OCI-LY3 (cell line): ENCODE measurements around the gene WAS.

Experiments used
- H2AFZ ChIP-seq: fragments of 200-600, 300-600 bp; shearing (Covaris generic); 2 replicates; pipeline ENCODE4 v1.6.0; 2014; ENCODE audit warnings: antibody characterized with exemption, low read depth, low read length
- H3K27ac ChIP-seq: fragments of 200-600, 300-600 bp; sonication (generic); 2 replicates; pipeline ENCODE4 v1.5.1; 2014; ENCODE audit warnings: mild to moderate bottlenecking, low read length, moderate library complexity, mixed read lengths
- H3K27me3 ChIP-seq: fragments of 200-600, 300-600 bp; sonication (generic); 2 replicates; pipeline ENCODE4 v1.6.1; 2014; ENCODE audit warnings: low read depth, low read length, mixed read lengths
- H3K36me3 ChIP-seq: fragments of 200-600, 300-600 bp; sonication (generic); replicated peaks from 2 replicates; pipeline ENCODE3; 2014; ENCODE audit warnings: low read depth, low read length, mixed read lengths
- H3K4me1 ChIP-seq: fragments of 300-600, 200-600 bp; sonication (generic); 2 replicates; pipeline ENCODE4 v1.6.1; 2014; ENCODE audit warnings: low read length, mixed read lengths
- H3K4me2 ChIP-seq: fragments of 200-600, 300-600 bp; sonication (generic); 2 replicates; pipeline ENCODE4 v1.6.1; 2014; ENCODE audit warnings: low read length, mixed read lengths
- H3K4me3 ChIP-seq: fragments of 300-600, 200-600 bp; sonication (generic); 2 replicates; pipeline ENCODE4 v1.5.1; 2014; ENCODE audit warnings: antibody characterized with exemption, mild to moderate bottlenecking, low read length, moderate library complexity
- H3K79me2 ChIP-seq: fragments of 300-600, 200-600 bp; shearing (Covaris generic); 2 replicates; pipeline ENCODE4 v1.6.1; 2014; ENCODE audit warnings: mild to moderate bottlenecking, low read length, mixed read lengths
- H3K9ac ChIP-seq: fragments of 300-600, 200-600 bp; shearing (Covaris generic); 2 replicates; pipeline ENCODE4 v1.6.0; 2014; ENCODE audit warnings: mild to moderate bottlenecking, low read length, moderate library complexity
- H3K9me3 ChIP-seq: fragments of 200-600, 300-600 bp; shearing (Covaris generic); 2 replicates; pipeline ENCODE4 v1.6.1; 2014; ENCODE audit warnings: low read length, mixed read lengths; ENCODE audit not compliant: insufficient read depth
- H4K20me1 ChIP-seq: fragments of 200-600, 300-600 bp; sonication (generic); 2 replicates; pipeline ENCODE4 v1.6.1; 2016; ENCODE audit warnings: low read length, mixed read lengths; ENCODE audit not compliant: insufficient read depth
- EZH2phosphoT487 ChIP-seq: fragments of 200-600 bp; shearing (Covaris generic); IDR thresholded peaks from 2 replicates; pipeline ENCODE4 v1.6.1; 2018; ENCODE audit warnings: antibody characterized with exemption, mixed run types, low read depth
- TF ChIP-seq, protein P1 (sequence below): fragments of 200-600, 300-600 bp; sonication (generic); IDR thresholded peaks from 2 replicates; pipeline ENCODE4 v1.5.1; 2014; ENCODE audit warnings: antibody characterized with exemption, low read length, low read depth

Gene WAS

DNA sequence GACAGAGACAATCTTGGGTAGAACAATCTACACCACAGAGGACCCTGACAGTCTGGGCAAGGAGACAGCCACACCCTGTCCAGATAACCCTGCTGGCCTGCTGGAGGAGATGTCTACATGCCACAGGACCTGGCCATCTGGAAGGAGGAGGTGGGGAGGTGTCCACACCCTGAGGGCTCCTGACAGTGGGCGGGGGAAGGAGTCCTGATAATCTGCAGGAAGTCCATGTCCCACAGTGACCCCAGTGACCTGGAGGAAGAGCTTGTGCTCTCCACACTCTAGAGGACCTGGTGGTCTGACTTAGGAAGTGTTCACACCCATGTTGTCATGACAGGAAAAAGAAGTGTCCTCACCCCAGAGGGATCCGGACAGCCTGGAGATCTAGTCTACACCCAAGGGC, 18.4 kb downstream of the WAS start:
- Histone ChIP-seq H4K20me1 (no peaks in the 10 kb centered on the region), H3K27me3 (no peaks in the 10 kb centered on the region), H3K36me3 (peaks cover 37% of the 10 kb centered on the region), H2AFZ (no peak overlapping the region), H3K9ac (no peak overlapping the region), H3K4me1 (0 out of 2 replicates have a peak, but pooled peaks cover 4% of the 10 kb centered on the region), H3K27ac (no peak overlapping the region), H3K9me3 (no peaks in the 10 kb centered on the region), H3K4me3 (no peak overlapping the region), H3K79me2 (peaks cover 49% of the 10 kb centered on the region), H3K4me2 (no peak overlapping the region)
- no peak for TF ChIP-seq EZH2phosphoT487
- TF ChIP-seq, protein P1, sequence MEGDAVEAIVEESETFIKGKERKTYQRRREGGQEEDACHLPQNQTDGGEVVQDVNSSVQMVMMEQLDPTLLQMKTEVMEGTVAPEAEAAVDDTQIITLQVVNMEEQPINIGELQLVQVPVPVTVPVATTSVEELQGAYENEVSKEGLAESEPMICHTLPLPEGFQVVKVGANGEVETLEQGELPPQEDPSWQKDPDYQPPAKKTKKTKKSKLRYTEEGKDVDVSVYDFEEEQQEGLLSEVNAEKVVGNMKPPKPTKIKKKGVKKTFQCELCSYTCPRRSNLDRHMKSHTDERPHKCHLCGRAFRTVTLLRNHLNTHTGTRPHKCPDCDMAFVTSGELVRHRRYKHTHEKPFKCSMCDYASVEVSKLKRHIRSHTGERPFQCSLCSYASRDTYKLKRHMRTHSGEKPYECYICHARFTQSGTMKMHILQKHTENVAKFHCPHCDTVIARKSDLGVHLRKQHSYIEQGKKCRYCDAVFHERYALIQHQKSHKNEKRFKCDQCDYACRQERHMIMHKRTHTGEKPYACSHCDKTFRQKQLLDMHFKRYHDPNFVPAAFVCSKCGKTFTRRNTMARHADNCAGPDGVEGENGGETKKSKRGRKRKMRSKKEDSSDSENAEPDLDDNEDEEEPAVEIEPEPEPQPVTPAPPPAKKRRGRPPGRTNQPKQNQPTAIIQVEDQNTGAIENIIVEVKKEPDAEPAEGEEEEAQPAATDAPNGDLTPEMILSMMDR = no peak

DNA sequence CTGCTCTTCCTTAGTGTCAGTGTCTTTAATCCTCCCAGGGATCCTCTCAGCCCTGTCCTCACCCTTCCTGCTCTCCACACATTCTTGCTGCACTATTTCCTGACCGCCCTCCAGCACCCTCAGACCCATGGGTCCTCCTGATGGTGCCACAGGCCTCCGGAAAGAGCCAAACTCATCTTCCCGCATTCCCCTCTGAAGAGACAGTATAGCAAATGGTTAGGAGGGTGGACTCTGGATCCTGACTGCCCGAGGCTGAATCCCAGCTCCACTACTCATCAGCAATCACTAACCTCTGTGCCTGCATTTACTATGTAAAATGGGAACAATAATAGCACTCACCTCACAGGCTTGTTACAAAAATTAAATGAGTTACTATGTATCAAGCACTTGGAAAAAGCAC, 19.1 kb downstream of the WAS start:
- peaks cover 37% of the 10 kb centered on the region for H3K36me3 ChIP-seq
- no peak overlapping the region for H3K9ac ChIP-seq
- peaks cover 42% of the 10 kb centered on the region for H3K79me2 ChIP-seq
- no peak for TF ChIP-seq EZH2phosphoT487
- TF ChIP-seq, protein P1 = no peak
- no peak overlapping the region for H3K4me3 ChIP-seq
- H2AFZ ChIP-seq = no peak overlapping the region
- H3K27me3 ChIP-seq = no peaks in the 10 kb centered on the region
- H3K27ac ChIP-seq = no peak overlapping the region
- no peaks in the 10 kb centered on the region for H4K20me1 ChIP-seq
- H3K9me3 ChIP-seq = no peaks in the 10 kb centered on the region
- H3K4me2 ChIP-seq = no peak overlapping the region
- H3K4me1 ChIP-seq = 0 out of 2 replicates have a peak, but pooled peaks cover under 1% of the 10 kb centered on the region

DNA sequence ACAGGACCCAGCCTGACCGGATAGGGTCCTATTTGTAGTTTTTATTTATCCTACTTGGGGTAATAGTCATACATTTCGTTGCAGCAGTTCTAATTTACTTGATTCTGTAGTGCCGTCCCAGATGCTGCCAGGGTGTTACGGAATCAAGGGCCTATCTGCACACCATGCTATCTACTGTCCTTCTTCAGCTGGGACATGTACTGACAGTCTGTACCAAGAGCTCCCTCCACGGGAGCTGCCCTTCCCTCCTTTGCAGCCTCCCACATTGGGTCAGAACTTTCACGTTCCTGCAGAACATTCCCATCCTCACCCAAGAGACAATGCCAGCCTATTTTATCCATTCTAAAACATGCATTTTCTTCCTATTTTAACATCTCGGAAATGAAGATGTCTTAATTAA, 19.6 kb downstream of the WAS start:
- Histone ChIP-seq H3K79me2 (peaks cover 37% of the 10 kb centered on the region), H3K4me1 (no peaks in the 10 kb centered on the region), H4K20me1 (no peaks in the 10 kb centered on the region), H3K27me3 (no peaks in the 10 kb centered on the region), H3K4me3 (no peak overlapping the region), H3K4me2 (no peak overlapping the region), H3K9me3 (no peaks in the 10 kb centered on the region), H2AFZ (no peak overlapping the region), H3K36me3 (peaks cover 37% of the 10 kb centered on the region), H3K9ac (no peak overlapping the region), H3K27ac (no peak overlapping the region)
- no peak for TF ChIP-seq EZH2phosphoT487
- TF ChIP-seq, protein P1 = no peak

DNA sequence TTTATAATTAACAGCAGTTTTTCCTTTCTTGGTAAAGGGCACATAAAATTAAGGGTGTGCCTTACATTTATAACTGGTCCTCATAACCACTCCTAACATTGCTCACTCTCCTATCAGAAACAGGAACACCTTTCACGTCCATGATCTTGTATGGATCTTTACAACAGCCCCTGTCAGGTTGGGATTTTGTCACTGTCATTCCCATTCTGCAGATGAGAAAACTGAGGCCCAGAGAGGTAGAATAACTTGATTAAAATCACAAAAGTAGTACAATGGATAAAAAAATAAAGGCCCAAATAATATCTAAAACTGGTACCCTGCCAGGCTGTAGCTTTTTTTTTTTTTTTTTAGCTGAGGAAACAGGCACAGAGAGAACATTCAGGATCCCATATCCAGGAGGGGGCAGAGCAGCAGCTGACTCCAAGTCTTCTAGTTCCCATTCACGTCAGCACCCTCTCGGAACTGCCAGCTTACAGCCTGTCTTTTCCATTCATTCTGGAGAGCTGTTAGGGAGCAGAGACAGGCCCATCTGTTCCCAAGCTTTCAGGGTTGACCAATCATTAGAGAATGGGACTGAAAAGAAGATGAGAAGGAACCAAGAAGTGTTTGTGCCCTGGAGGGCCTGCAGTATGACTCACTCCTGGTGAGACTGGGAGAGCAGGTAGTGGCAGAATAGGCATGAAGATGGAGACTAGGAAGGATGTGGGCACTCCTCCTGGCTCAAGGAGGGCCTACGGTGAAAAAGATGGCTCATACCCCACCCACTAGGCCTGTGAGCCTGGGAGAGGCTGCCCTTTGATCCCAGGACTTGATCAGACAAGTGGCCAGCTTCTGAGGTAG, 20.3 kb downstream of the WAS start:
- peaks cover 41% of the 10 kb centered on the region for H3K36me3 ChIP-seq
- H3K4me3 ChIP-seq = no peak overlapping the region
- no peak overlapping the region for H3K9ac ChIP-seq
- TF ChIP-seq, protein P1 = no peak
- TF ChIP-seq EZH2phosphoT487 = no peak
- H3K27me3 ChIP-seq = no peaks in the 10 kb centered on the region
- H3K79me2 ChIP-seq = peaks cover 31% of the 10 kb centered on the region
- H3K4me2 ChIP-seq = no peak overlapping the region
- no peaks in the 10 kb centered on the region for H4K20me1 ChIP-seq
- no peak overlapping the region for H3K27ac ChIP-seq
- H3K9me3 ChIP-seq = no peaks in the 10 kb centered on the region
- H2AFZ ChIP-seq = no peak overlapping the region
- no peaks in the 10 kb centered on the region for H3K4me1 ChIP-seq
